H9 (cell line): ENCODE data around the gene ANKRD13B. TPM values are rescaled to one million over a fixed set of nuclear protein-coding genes. Genes with fewer than 3 reads are reported as not detected.

ENCODE experiments used
- DNase-seq: peaks from one replicate; pipeline ENCODE4 v3.0.0-alpha.2; 2017
- H2AFZ ChIP-seq: one replicate; pipeline ENCODE4 v1.6.1; 2013; ENCODE audit warnings: mild to moderate bottlenecking, low read length, control low read depth, moderate library complexity
- H2AK5ac ChIP-seq: 2 replicates; pipeline ENCODE4 v1.6.1; 2013; ENCODE audit warnings: low read length, control low read depth, mixed read lengths; ENCODE audit not compliant: insufficient read length
- H2BK120ac ChIP-seq: one replicate; pipeline ENCODE4 v1.6.1; 2013; ENCODE audit warnings: low read depth, mild to moderate bottlenecking, low read length, control low read depth, inconsistent platforms; ENCODE audit not compliant: poor library complexity, severe bottlenecking
- H2BK12ac ChIP-seq: 2 replicates; pipeline ENCODE4 v1.6.1; 2013; ENCODE audit warnings: low read length, control low read depth, mixed read lengths, low read depth; ENCODE audit not compliant: insufficient read length
- H2BK15ac ChIP-seq: 2 replicates; pipeline ENCODE4 v1.6.1; 2013; ENCODE audit warnings: low read depth, low read length, control low read depth
- H2BK20ac ChIP-seq: one replicate; pipeline ENCODE4 v1.6.1; 2013; ENCODE audit warnings: low read depth, mild to moderate bottlenecking, low read length, control low read depth, inconsistent platforms; ENCODE audit not compliant: poor library complexity, severe bottlenecking
- H2BK5ac ChIP-seq: 2 replicates; pipeline ENCODE4 v1.6.1; 2013; ENCODE audit warnings: low read length, control low read depth, mixed read lengths; ENCODE audit not compliant: insufficient read length
- H3K14ac ChIP-seq: 2 replicates; pipeline ENCODE4 v1.6.1; 2013; ENCODE audit warnings: low read length, control low read depth; ENCODE audit not compliant: insufficient read depth
- H3K18ac ChIP-seq: 2 replicates; pipeline ENCODE4 v1.6.1; 2013; ENCODE audit warnings: low read depth, mild to moderate bottlenecking, mixed read lengths, low read length, control low read depth; ENCODE audit not compliant: insufficient read length
- H3K23ac ChIP-seq: 2 replicates; pipeline ENCODE4 v1.6.1; 2013; ENCODE audit warnings: low read length, control low read depth, mixed read lengths, low read depth; ENCODE audit not compliant: insufficient read length
- H3K23me2 ChIP-seq: 2 replicates; pipeline ENCODE4 v1.6.1; 2013; ENCODE audit warnings: low read depth, mild to moderate bottlenecking, mixed read lengths, low read length, control low read depth; ENCODE audit not compliant: insufficient read length, poor library complexity, severe bottlenecking
- H3K27ac ChIP-seq: 2 replicates; pipeline ENCODE4 v1.5.1; 2013; ENCODE audit warnings: low read length, control low read depth, mixed read lengths, low read depth; ENCODE audit not compliant: insufficient read length
- H3K27me3 ChIP-seq: 2 replicates; pipeline ENCODE4 v1.6.1; 2013; ENCODE audit warnings: low read length, control low read depth, inconsistent platforms; ENCODE audit not compliant: insufficient read depth
- H3K4ac ChIP-seq: 2 replicates; pipeline ENCODE4 v1.6.1; 2013; ENCODE audit warnings: low read depth, mild to moderate bottlenecking, control low read depth, inconsistent platforms, low read length, moderate library complexity
- H3K4me1 ChIP-seq: 2 replicates; pipeline ENCODE4 v1.6.1; 2013; ENCODE audit warnings: low read length, control low read depth, inconsistent platforms; ENCODE audit not compliant: insufficient read depth
- H3K4me2 ChIP-seq: 2 replicates; pipeline ENCODE4 v1.6.1; 2013; ENCODE audit warnings: low read length, control low read depth, mixed read lengths; ENCODE audit not compliant: insufficient read length, insufficient read depth
- H3K56ac ChIP-seq: 2 replicates; pipeline ENCODE4 v1.6.1; 2013; ENCODE audit warnings: low read depth, mild to moderate bottlenecking, mixed read lengths, low read length, control low read depth; ENCODE audit not compliant: insufficient read length
- H3K79me1 ChIP-seq: 2 replicates; pipeline ENCODE4 v1.6.1; 2013; ENCODE audit warnings: low read depth, mild to moderate bottlenecking, moderate library complexity, low read length, control low read depth, inconsistent platforms; ENCODE audit not compliant: insufficient read depth, poor library complexity, severe bottlenecking
- H3K79me2 ChIP-seq: 2 replicates; pipeline ENCODE4 v1.6.1; 2013; ENCODE audit warnings: low read length, control low read depth, inconsistent platforms; ENCODE audit not compliant: insufficient read depth
- H3K9ac ChIP-seq: 2 replicates; pipeline ENCODE4 v1.6.1; 2013; ENCODE audit warnings: low read length, control low read depth, mixed read lengths; ENCODE audit not compliant: insufficient read length; ENCODE audit errors: extremely low read depth
- H3K9me3 ChIP-seq: one replicate; pipeline ENCODE4 v1.6.1; 2013; ENCODE audit warnings: low read depth, low read length, inconsistent platforms; ENCODE audit not compliant: control insufficient read depth
- H3T11ph ChIP-seq: one replicate; pipeline ENCODE4 v1.6.1; 2013; ENCODE audit warnings: mild to moderate bottlenecking, low read length, control low read depth, inconsistent platforms
- H4K20me1 ChIP-seq: one replicate; pipeline ENCODE4 v1.6.1; 2013; ENCODE audit not compliant: control insufficient read depth, insufficient read length, insufficient read depth
- H4K5ac ChIP-seq: 2 replicates; pipeline ENCODE4 v1.6.1; 2013; ENCODE audit warnings: low read depth, mild to moderate bottlenecking, mixed read lengths, low read length, control low read depth; ENCODE audit not compliant: insufficient read length
- H4K8ac ChIP-seq: replicated peaks from 2 replicates; pipeline ENCODE4 v1.6.1; 2013; ENCODE audit warnings: low read length, control low read depth, mixed read lengths, low read depth; ENCODE audit not compliant: insufficient read length
- H4K91ac ChIP-seq: 2 replicates; pipeline ENCODE4 v1.6.1; 2013; ENCODE audit warnings: low read depth, mild to moderate bottlenecking, moderate library complexity, mixed read lengths, low read length, control low read depth; ENCODE audit not compliant: insufficient read length
- H3K27ac Mint-ChIP-seq, 3 experiments: 2 replicates in 2 of 3; 3 replicates in 1 of 3; pipeline ENCODE4 v1.8.0; 2020 to 2021; ENCODE audit warnings: mixed read lengths in 3 of 3, mild to moderate bottlenecking in 1 of 3, moderate library complexity in 1 of 3
- H3K27me3 Mint-ChIP-seq: 2 replicates; pipeline ENCODE4 v1.8.0; 2021; ENCODE audit warnings: low read depth, mild to moderate bottlenecking, moderate library complexity, mixed read lengths
- H3K36me3 Mint-ChIP-seq, 3 experiments: 2 replicates in 2 of 3; 3 replicates in 1 of 3; pipeline ENCODE4 v1.8.0; 2020 to 2021; ENCODE audit warnings: low read depth in 3 of 3, mixed read lengths in 3 of 3; ENCODE audit not compliant: insufficient read depth in 1 of 3
- H3K4me1 Mint-ChIP-seq, 2 experiments: 2 replicates each; pipeline ENCODE4 v1.8.0; 2020; ENCODE audit warnings: mixed read lengths in 2 of 2
- H3K4me3 Mint-ChIP-seq, 2 experiments: 2 replicates in 1 of 2; 3 replicates in 1 of 2; pipeline ENCODE4 v1.8.0; 2020 to 2021; ENCODE audit warnings: mild to moderate bottlenecking in 2 of 2, mixed read lengths in 2 of 2, moderate library complexity in 1 of 2
- H3K9me3 Mint-ChIP-seq, 2 experiments: 2 replicates in 1 of 2; 3 replicates in 1 of 2; pipeline ENCODE4 v1.8.0; 2020; ENCODE audit warnings: mild to moderate bottlenecking in 2 of 2, mixed read lengths in 2 of 2, moderate library complexity in 1 of 2
- WGBS: extraction: QIAGEN DNeasy Blood & Tissue Kit; methylation state at CpG from one replicate; pipeline ENCODE4 v1.1.7; 2013; ENCODE audit warnings: missing lambda C conversion rate, low lambda C conversion rate, mixed read lengths; ENCODE audit not compliant: insufficient read length; ENCODE audit errors: extremely low coverage; 5-methylcytosine and 5-hydroxymethylcytosine counted together
- total RNA-seq: library from RNA; stranded (reverse); gene quantifications from 2 replicates; pipeline ENCODE4 v1.2.1, GENCODE V29; 2021
- TF ChIP-seq, protein P1 (sequence below): fragments of 200-600 bp; sonication (generic); conservative IDR thresholded peaks from 3 replicates; pipeline ENCODE4 v1.8.0; 2021; ENCODE audit warnings: antibody characterized with exemption, mild to moderate bottlenecking

Gene ANKRD13B
- total RNA-seq, 1 experiment from 2014 or later = 24.2 TPM

- Histone ChIP-seq H3T11ph (no peak overlapping the region), H3K9me3 (no peaks in the 10 kb centered on the region), H2BK12ac (no peak overlapping the region), H4K8ac (no peak overlapping the region), H2AK5ac (no peak overlapping the region), H2BK120ac (no peak overlapping the region), H3K23me2 (no peaks in the 10 kb centered on the region), H3K27ac (no peak overlapping the region), H3K9ac (no peak overlapping the region), H3K18ac (no peak overlapping the region), H3K79me2 (peaks cover 5% of the 10 kb centered on the region; the same call in 1 of the 2 replicates), H3K4me1 (peaks cover 11% of the 10 kb centered on the region; the same call in 1 of the 2 replicates), H4K5ac (no peak overlapping the region), H3K79me1 (peaks cover 4% of the 10 kb centered on the region), H3K56ac (no peak overlapping the region), H3K4me2 (no peak overlapping the region), H3K23ac (no peak overlapping the region), H2BK5ac (no peak overlapping the region), H3K27me3 (no peaks in the 10 kb centered on the region), H2BK15ac (no peak overlapping the region), H2AFZ (no peak overlapping the region), H3K14ac (no peak overlapping the region; the same call in 1 of the 2 replicates), H4K20me1 (no peaks in the 10 kb centered on the region), H3K4ac (no peak overlapping the region), H2BK20ac (no peak overlapping the region), H4K91ac (no peak overlapping the region)
- H3K4me1 Mint-ChIP-seq = peaks cover 16 to 29% of the 10 kb centered on the region in 2 experiments
- WGBS = no CpG with 5 or more reads among the region's 20 CpGs
- H3K9me3 Mint-ChIP-seq = no peaks in the 10 kb centered on the region
- H3K27ac Mint-ChIP-seq = no peak overlapping the region
- peaks cover 20 to 57% (median 47%) of the 10 kb centered on the region in 3 experiments for H3K36me3 Mint-ChIP-seq
- H3K4me3 Mint-ChIP-seq = no peak overlapping the region
- TF ChIP-seq, protein P1, sequence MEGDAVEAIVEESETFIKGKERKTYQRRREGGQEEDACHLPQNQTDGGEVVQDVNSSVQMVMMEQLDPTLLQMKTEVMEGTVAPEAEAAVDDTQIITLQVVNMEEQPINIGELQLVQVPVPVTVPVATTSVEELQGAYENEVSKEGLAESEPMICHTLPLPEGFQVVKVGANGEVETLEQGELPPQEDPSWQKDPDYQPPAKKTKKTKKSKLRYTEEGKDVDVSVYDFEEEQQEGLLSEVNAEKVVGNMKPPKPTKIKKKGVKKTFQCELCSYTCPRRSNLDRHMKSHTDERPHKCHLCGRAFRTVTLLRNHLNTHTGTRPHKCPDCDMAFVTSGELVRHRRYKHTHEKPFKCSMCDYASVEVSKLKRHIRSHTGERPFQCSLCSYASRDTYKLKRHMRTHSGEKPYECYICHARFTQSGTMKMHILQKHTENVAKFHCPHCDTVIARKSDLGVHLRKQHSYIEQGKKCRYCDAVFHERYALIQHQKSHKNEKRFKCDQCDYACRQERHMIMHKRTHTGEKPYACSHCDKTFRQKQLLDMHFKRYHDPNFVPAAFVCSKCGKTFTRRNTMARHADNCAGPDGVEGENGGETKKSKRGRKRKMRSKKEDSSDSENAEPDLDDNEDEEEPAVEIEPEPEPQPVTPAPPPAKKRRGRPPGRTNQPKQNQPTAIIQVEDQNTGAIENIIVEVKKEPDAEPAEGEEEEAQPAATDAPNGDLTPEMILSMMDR = no peak
- H3K27me3 Mint-ChIP-seq = no peaks in the 10 kb centered on the region
- no peak for DNase-seq
Measured at GRCh38 chr17:29581583-29582253, 11.2 kb upstream of the ANKRD13B start.
